ENCODE data around the gene ACACA.

GRCh38 chr17:37047631-37048104, 359.0 kb downstream of the ACACA start:
- TF ChIP-seq CTCF (conservative IDR thresholded peaks at IDR 0.05; ENCODE audit: low read depth in 2 of 2) (peak; percentile 90 to 99), ETS1 (IDR thresholded peaks at IDR 0.05) (no peak), EZH2 (IDR thresholded peaks at IDR 0.05; ENCODE audit: low read depth, unreplicated experiment) (no peak), JUNB (IDR thresholded peaks at IDR 0.05; ENCODE audit: unreplicated experiment) (no peak), POLR2AphosphoS5 (IDR thresholded peaks at IDR 0.05; ENCODE audit: low read depth) (no peak)

Measured in GM23338 (cell line).